Kidney epithelial cell (primary cell): ENCODE data around the gene GUSB. TPM values are rescaled to one million over a fixed set of nuclear protein-coding genes. Genes with fewer than 3 reads are reported as not detected.

Experiments used
- DNase-seq: peaks from one replicate; pipeline ENCODE4 v3.0.0-alpha.2; 2010; ENCODE audit warnings: low read depth
- H3K27me3 ChIP-seq: 2 replicates; pipeline ENCODE4 v1.6.0; 2011; ENCODE audit warnings: low read length; ENCODE audit not compliant: control insufficient read depth, insufficient read depth
- H3K36me3 ChIP-seq: 2 replicates; pipeline ENCODE4 v1.5.1; 2011; ENCODE audit warnings: low read length; ENCODE audit not compliant: control insufficient read depth, insufficient read depth
- H3K4me3 ChIP-seq: 2 replicates; pipeline ENCODE4 v1.5.1; 2011; ENCODE audit warnings: low read depth, mild to moderate bottlenecking, control low read depth, low read length
- total RNA-seq: library from RNA; depleted of rRNA; stranded (reverse); fragments of >200 nt; gene quantifications from 2 replicates; pipeline ENCODE4 v1.2.3, GENCODE V29; 2015
- TF ChIP-seq, protein P1 (sequence below): IDR thresholded peaks from 2 replicates; pipeline ENCODE4 v1.5.1; 2011; ENCODE audit warnings: mild to moderate bottlenecking, moderate library complexity, low read length, control low read depth, inconsistent platforms; ENCODE audit not compliant: insufficient read depth, poor library complexity, severe bottlenecking

The GUSB gene
- total RNA-seq, 1 donor from 2014 or later, result 18.8 TPM

DNA sequence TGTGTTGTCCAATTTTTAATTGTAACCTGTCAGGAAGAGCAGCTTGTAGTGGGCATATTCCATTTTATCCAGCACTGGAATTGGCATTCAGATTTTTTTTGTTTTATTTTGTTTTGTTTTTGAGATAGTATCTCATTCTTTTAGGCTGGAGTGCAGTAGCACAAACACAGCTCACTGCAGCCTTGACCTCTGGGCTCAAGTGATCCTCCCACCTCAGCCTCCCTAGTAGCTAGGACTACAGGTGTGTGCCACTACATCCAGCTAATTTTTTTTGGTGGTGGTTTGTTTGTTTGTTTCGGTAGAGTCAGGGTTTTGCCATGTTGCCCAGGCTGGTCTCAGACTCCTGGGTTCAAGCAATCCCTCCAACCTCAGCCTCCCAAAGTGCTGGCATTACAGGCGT lies 44.7 kb downstream of the GUSB start:
- TF ChIP-seq, protein P1, sequence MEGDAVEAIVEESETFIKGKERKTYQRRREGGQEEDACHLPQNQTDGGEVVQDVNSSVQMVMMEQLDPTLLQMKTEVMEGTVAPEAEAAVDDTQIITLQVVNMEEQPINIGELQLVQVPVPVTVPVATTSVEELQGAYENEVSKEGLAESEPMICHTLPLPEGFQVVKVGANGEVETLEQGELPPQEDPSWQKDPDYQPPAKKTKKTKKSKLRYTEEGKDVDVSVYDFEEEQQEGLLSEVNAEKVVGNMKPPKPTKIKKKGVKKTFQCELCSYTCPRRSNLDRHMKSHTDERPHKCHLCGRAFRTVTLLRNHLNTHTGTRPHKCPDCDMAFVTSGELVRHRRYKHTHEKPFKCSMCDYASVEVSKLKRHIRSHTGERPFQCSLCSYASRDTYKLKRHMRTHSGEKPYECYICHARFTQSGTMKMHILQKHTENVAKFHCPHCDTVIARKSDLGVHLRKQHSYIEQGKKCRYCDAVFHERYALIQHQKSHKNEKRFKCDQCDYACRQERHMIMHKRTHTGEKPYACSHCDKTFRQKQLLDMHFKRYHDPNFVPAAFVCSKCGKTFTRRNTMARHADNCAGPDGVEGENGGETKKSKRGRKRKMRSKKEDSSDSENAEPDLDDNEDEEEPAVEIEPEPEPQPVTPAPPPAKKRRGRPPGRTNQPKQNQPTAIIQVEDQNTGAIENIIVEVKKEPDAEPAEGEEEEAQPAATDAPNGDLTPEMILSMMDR, result no peak
- Histone ChIP-seq H3K27me3 (no peaks in the 10 kb centered on the region), H3K4me3 (no peak overlapping the region), H3K36me3 (no peaks in the 10 kb centered on the region)
- DNase-seq, result no peak

- TF ChIP-seq, protein P1, result no peak
- Histone ChIP-seq H3K36me3 (no peaks in the 10 kb centered on the region), H3K27me3 (no peaks in the 10 kb centered on the region), H3K4me3 (no peak overlapping the region)
- DNase-seq, result no peak
These were observed 50.3 kb downstream of the GUSB start for GRCh38 chr7:65931685-65932084.

DNA sequence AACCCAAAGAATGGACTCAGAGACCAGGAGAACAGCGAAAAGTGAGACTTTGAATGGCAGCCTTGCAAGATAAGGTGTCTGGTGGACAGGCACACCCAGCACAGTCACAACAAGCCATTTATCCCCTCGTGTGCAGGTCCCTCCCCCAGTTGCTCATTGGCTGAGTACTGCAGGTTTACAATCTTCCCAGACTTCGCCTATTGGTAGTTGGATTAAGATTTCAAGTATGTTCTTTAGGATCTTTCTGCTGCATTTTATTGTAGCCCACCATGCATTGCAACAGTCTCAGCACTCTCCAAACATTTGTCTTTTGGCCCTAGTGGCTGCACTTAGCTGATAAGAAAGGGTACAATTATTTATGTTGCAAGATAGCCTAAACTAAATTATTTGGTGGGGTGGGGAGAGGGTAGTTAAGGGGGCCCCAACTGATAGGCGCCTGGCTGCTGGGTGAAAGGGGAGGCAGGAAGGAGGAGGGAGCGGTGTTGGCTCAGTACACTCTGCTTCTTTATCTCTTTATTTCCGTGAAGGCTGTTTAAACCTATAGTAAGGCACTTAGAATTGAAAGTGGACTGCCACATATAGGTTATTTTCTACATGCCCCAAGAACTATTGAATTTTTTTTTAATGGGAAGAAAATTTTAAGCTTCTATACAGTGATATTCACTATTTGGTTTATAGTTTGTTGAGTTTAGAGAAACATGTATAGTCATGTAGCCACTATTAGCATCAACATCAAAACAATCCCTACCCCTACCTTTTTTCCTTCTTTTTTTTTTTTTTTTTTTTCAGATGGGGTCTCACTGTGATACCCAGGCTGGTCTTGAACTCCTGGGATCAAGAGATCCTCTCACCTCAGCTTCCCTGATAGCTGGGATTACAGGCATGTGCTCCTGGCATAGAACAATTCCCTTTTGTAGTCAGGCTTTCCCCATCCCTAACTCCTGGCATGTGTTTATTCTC lies 54.2 kb downstream of the GUSB start:
- H3K27me3 ChIP-seq, result no peaks in the 10 kb centered on the region
- no peak for DNase-seq
- no peaks in the 10 kb centered on the region for H3K36me3 ChIP-seq
- TF ChIP-seq, protein P1, result no peak
- H3K4me3 ChIP-seq, result no peak overlapping the region

GRCh38 chr7:65926588-65926987 lies 55.4 kb downstream of the GUSB start:
- Histone ChIP-seq H3K27me3 (no peaks in the 10 kb centered on the region), H3K36me3 (no peaks in the 10 kb centered on the region), H3K4me3 (no peak overlapping the region)
- DNase-seq, result no peak
- TF ChIP-seq, protein P1, result no peak

- no peak overlapping the region for H3K4me3 ChIP-seq
- DNase-seq, result no peak
- TF ChIP-seq, protein P1, result no peak
- H3K27me3 ChIP-seq, result no peaks in the 10 kb centered on the region
- H3K36me3 ChIP-seq, result no peaks in the 10 kb centered on the region
These were observed 57.0 kb downstream of the GUSB start for GRCh38 chr7:65925040-65925439.
